OCI-LY1 (cell line): Measurements from ENCODE around the gene SIGLEC1.

Experiments
- H2AFZ ChIP-seq: fragments of 200-600 bp; sonication (generic), shearing (Covaris generic); 2 replicates; pipeline ENCODE4 v1.6.0; 2014; ENCODE audit warnings: antibody characterized with exemption, mild to moderate bottlenecking, low read length
- H3F3A ChIP-seq: fragments of 200-600 bp; sonication (generic), shearing (Covaris generic); 2 replicates; pipeline ENCODE4 v1.6.0; 2014; ENCODE audit warnings: mild to moderate bottlenecking, antibody characterized with exemption, low read length, moderate library complexity; ENCODE audit not compliant: insufficient read depth
- H3K27ac ChIP-seq: fragments of 200-600 bp; sonication (generic); 2 replicates; pipeline ENCODE4 v1.5.1; 2014; ENCODE audit warnings: low read length, mixed run types, mild to moderate bottlenecking, low read depth; ENCODE audit not compliant: poor library complexity, severe bottlenecking
- H3K27me3 ChIP-seq: fragments of 200-600 bp; sonication (generic); 2 replicates; pipeline ENCODE4 v1.6.0; 2014; ENCODE audit warnings: antibody characterized with exemption, mild to moderate bottlenecking, low read length, moderate library complexity; ENCODE audit not compliant: insufficient read depth
- H3K36me3 ChIP-seq: fragments of 200-600 bp; sonication (generic); 2 replicates; pipeline ENCODE4 v1.6.1; 2014; ENCODE audit warnings: mild to moderate bottlenecking, antibody characterized with exemption, low read length, moderate library complexity, mixed read lengths; ENCODE audit not compliant: insufficient read depth
- H3K4me1 ChIP-seq: fragments of 200-600 bp; sonication (generic); 2 replicates; pipeline ENCODE4 v1.5.1; 2014; ENCODE audit warnings: mild to moderate bottlenecking, low read length, moderate library complexity; ENCODE audit not compliant: insufficient read depth, severe bottlenecking
- H3K4me2 ChIP-seq: fragments of 200-600 bp; sonication (generic), shearing (Covaris generic); 2 replicates; pipeline ENCODE4 v1.6.1; 2014; ENCODE audit warnings: low read length
- H3K4me3 ChIP-seq: fragments of 200-600 bp; sonication (generic); 2 replicates; pipeline ENCODE4 v1.5.1; 2014; ENCODE audit warnings: low read length, low read depth, mild to moderate bottlenecking, mixed read lengths; ENCODE audit not compliant: poor library complexity, severe bottlenecking
- H3K79me2 ChIP-seq: fragments of 200-600 bp; shearing (Covaris generic); 2 replicates; pipeline ENCODE4 v1.6.1; 2016; ENCODE audit warnings: mixed run types, low read length, mixed read lengths; ENCODE audit not compliant: insufficient read depth
- H3K9ac ChIP-seq: fragments of 200-600 bp; sonication (generic), shearing (Covaris generic); 2 replicates; pipeline ENCODE4 v1.6.1; 2014; ENCODE audit warnings: mild to moderate bottlenecking, low read length, mixed read lengths
- H3K9me2 ChIP-seq: fragments of 200-600 bp; sonication (generic), shearing (Covaris generic); 2 replicates; pipeline ENCODE4 v1.6.1; 2014; ENCODE audit warnings: low read depth, mild to moderate bottlenecking, low read length, mixed read lengths
- H3K9me3 ChIP-seq: fragments of 200-600 bp; shearing (Covaris generic); 2 replicates; pipeline ENCODE4 v1.6.1; 2014; ENCODE audit warnings: low read length, mixed read lengths
- H4K20me1 ChIP-seq: fragments of 200-600 bp; sonication (generic), shearing (Covaris generic); 2 replicates; pipeline ENCODE4 v1.6.0; 2016; ENCODE audit warnings: mild to moderate bottlenecking, low read length; ENCODE audit not compliant: insufficient read depth
- EZH2 ChIP-seq: fragments of 200-600 bp; sonication (generic), shearing (Covaris generic); IDR thresholded peaks from 2 replicates; pipeline ENCODE4 v1.8.0; 2017; ENCODE audit warnings: borderline replicate concordance, mixed run types, mild to moderate bottlenecking, antibody characterized with exemption, low read length, moderate library complexity, mixed read lengths
- TF ChIP-seq, protein P1 (sequence below): fragments of 200-600 bp; sonication (generic), shearing (Covaris generic); IDR thresholded peaks from 2 replicates; pipeline ENCODE4 v1.5.1; 2017; ENCODE audit warnings: mild to moderate bottlenecking, antibody characterized with exemption, low read length, moderate library complexity, mixed read lengths

SIGLEC1 gene

DNA sequence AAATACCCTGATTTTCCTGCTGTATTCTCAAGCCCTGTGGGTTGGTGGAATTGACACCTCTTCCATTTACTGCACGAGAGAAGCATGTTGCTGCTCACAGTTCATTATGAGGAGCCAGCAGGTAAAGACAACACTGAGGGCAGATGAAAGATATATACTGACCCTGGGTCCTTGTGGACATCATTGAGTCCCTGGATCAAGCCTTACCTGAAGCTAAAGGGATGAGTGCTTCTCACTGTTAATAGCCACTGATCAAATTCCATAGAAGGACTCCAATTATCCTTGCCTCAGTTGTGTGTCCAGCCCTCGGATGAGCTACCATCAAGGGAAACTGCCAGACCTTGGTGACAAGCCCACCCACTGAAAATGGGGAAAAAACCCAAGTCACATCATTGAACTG, 7.7 kb upstream of the SIGLEC1 start:
- no peak for TF ChIP-seq EZH2
- TF ChIP-seq, protein P1, sequence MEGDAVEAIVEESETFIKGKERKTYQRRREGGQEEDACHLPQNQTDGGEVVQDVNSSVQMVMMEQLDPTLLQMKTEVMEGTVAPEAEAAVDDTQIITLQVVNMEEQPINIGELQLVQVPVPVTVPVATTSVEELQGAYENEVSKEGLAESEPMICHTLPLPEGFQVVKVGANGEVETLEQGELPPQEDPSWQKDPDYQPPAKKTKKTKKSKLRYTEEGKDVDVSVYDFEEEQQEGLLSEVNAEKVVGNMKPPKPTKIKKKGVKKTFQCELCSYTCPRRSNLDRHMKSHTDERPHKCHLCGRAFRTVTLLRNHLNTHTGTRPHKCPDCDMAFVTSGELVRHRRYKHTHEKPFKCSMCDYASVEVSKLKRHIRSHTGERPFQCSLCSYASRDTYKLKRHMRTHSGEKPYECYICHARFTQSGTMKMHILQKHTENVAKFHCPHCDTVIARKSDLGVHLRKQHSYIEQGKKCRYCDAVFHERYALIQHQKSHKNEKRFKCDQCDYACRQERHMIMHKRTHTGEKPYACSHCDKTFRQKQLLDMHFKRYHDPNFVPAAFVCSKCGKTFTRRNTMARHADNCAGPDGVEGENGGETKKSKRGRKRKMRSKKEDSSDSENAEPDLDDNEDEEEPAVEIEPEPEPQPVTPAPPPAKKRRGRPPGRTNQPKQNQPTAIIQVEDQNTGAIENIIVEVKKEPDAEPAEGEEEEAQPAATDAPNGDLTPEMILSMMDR = no peak
- Histone ChIP-seq H3K79me2 (no peaks in the 10 kb centered on the region), H3K9ac (no peak overlapping the region), H3K9me3 (no peaks in the 10 kb centered on the region), H3F3A (no peaks in the 10 kb centered on the region), H3K4me1 (no peaks in the 10 kb centered on the region), H2AFZ (no peak overlapping the region), H3K4me3 (no peak overlapping the region), H3K4me2 (no peak overlapping the region), H3K9me2 (no peaks in the 10 kb centered on the region), H3K27ac (no peak overlapping the region), H4K20me1 (no peaks in the 10 kb centered on the region), H3K36me3 (no peaks in the 10 kb centered on the region), H3K27me3 (no peaks in the 10 kb centered on the region)

DNA sequence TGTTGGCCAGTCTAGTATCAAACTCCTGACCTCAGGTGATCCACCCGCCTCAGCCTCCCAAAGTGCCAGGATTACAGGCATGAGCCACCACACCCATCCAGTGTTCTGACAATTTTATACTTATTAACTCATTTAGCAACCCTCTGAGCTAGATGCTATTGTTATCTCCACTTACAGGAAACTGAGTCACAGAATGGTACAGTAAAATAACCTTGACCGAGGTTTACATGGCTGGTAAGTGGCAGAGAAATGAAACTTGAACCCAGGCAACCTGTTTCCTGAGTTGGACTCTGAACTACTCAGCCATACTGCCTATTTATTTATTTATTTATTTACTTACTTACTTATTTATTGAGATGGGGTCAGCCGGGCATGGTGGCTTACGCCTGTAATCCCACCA, 6.6 kb upstream of the SIGLEC1 start:
- no peak overlapping the region for H3K4me2 ChIP-seq
- H2AFZ ChIP-seq = no peak overlapping the region
- TF ChIP-seq, protein P1 = no peak
- no peak for TF ChIP-seq EZH2
- H3K79me2 ChIP-seq = no peaks in the 10 kb centered on the region
- no peak overlapping the region for H3K27ac ChIP-seq
- H3K36me3 ChIP-seq = no peaks in the 10 kb centered on the region
- H3K9ac ChIP-seq = no peak overlapping the region
- no peaks in the 10 kb centered on the region for H3K9me3 ChIP-seq
- no peaks in the 10 kb centered on the region for H3F3A ChIP-seq
- H3K4me3 ChIP-seq = no peak overlapping the region
- H3K27me3 ChIP-seq = no peaks in the 10 kb centered on the region
- H3K4me1 ChIP-seq = no peaks in the 10 kb centered on the region
- H3K9me2 ChIP-seq = no peaks in the 10 kb centered on the region
- no peaks in the 10 kb centered on the region for H4K20me1 ChIP-seq

GRCh38 chr20:3716195-3716834, 3.9 kb upstream of the SIGLEC1 start:
- Histone ChIP-seq H3K27me3 (no peaks in the 10 kb centered on the region), H3K4me1 (no peaks in the 10 kb centered on the region), H3K27ac (no peak overlapping the region), H3K4me3 (no peak overlapping the region), H3K9me3 (no peaks in the 10 kb centered on the region), H3K79me2 (no peaks in the 10 kb centered on the region), H2AFZ (no peak overlapping the region), H3K36me3 (no peaks in the 10 kb centered on the region), H4K20me1 (no peaks in the 10 kb centered on the region), H3F3A (no peaks in the 10 kb centered on the region), H3K9ac (no peak overlapping the region), H3K4me2 (no peak overlapping the region), H3K9me2 (no peaks in the 10 kb centered on the region)
- TF ChIP-seq, protein P1 = peak; percentile 89
- TF ChIP-seq EZH2 = no peak
